Neural cell (in vitro differentiated cells): Measurements from ENCODE around the gene SEPTIN5. TPM values are rescaled to one million over a fixed set of nuclear protein-coding genes. Genes with fewer than 3 reads are reported as not detected.

Experiments
- H2AFZ ChIP-seq: fragments of 200-600, 300-800 bp; sonication (generic), shearing (Covaris generic); 2 replicates; pipeline ENCODE4 v1.6.0; 2014; ENCODE audit warnings: low read depth, mild to moderate bottlenecking, antibody characterized with exemption, low read length, moderate library complexity
- H3F3A ChIP-seq: fragments of 200-600 bp; shearing (Covaris generic); 2 replicates; pipeline ENCODE4 v1.6.1; 2016; ENCODE audit warnings: mild to moderate bottlenecking, moderate library complexity, mixed read lengths, antibody characterized with exemption, low read length; ENCODE audit not compliant: insufficient read depth, poor library complexity, severe bottlenecking
- H3K27ac ChIP-seq: fragments of 200-600, 300-800 bp; sonication (generic), shearing (Covaris generic); 2 replicates; pipeline ENCODE4 v1.5.1; 2014; ENCODE audit warnings: mild to moderate bottlenecking, low read length, moderate library complexity
- H3K27me3 ChIP-seq: fragments of 300-800, 200-600 bp; sonication (generic), shearing (Covaris generic); 2 replicates; pipeline ENCODE4 v1.6.0; 2014; ENCODE audit warnings: mild to moderate bottlenecking, low read depth, low read length, moderate library complexity; ENCODE audit not compliant: insufficient read depth
- H3K36me3 ChIP-seq: fragments of 300-800, 200-600 bp; sonication (generic), shearing (Covaris generic); 2 replicates; pipeline ENCODE4 v1.5.1; 2014; ENCODE audit warnings: mild to moderate bottlenecking, antibody characterized with exemption, low read length, moderate library complexity; ENCODE audit not compliant: insufficient read depth
- H3K4me2 ChIP-seq: fragments of 300-800, 200-600 bp; sonication (generic), shearing (Covaris generic); 2 replicates; pipeline ENCODE4 v1.6.0; 2014; ENCODE audit warnings: mild to moderate bottlenecking, low read length
- H3K4me3 ChIP-seq: fragments of 300-800, 200-600 bp; sonication (generic), shearing (Covaris generic); 2 replicates; pipeline ENCODE4 v1.5.1; 2014; ENCODE audit warnings: mild to moderate bottlenecking, low read length, moderate library complexity
- H3K79me2 ChIP-seq: fragments of 200-600 bp; shearing (Covaris generic); replicated peaks from 2 replicates; pipeline ENCODE4 v1.6.0; 2014; ENCODE audit warnings: mild to moderate bottlenecking, low read length, moderate library complexity; ENCODE audit not compliant: insufficient read depth
- H3K9ac ChIP-seq: fragments of 300-800, 200-600 bp; sonication (generic), shearing (Covaris generic); 2 replicates; pipeline ENCODE4 v1.6.1; 2016; ENCODE audit warnings: mild to moderate bottlenecking, low read length, mixed read lengths
- H3K9me2 ChIP-seq: fragments of 200-600 bp; shearing (Covaris generic); 2 replicates; pipeline ENCODE4 v1.6.1; 2016; ENCODE audit warnings: mild to moderate bottlenecking, low read length, mixed read lengths; ENCODE audit not compliant: insufficient read depth
- H3K9me3 ChIP-seq: fragments of 200-600, 300-800 bp; sonication (generic), shearing (Covaris generic); 2 replicates; pipeline ENCODE4 v1.6.1; 2016; ENCODE audit warnings: mild to moderate bottlenecking, mixed run types, low read length, moderate library complexity, mixed read lengths
- H4K20me1 ChIP-seq: fragments of 200-600 bp; shearing (Covaris generic); 2 replicates; pipeline ENCODE4 v1.6.1; 2016; ENCODE audit warnings: mild to moderate bottlenecking, mixed run types; ENCODE audit not compliant: insufficient read depth
- CTCF ChIP-seq: fragments of 450-650 bp; IDR thresholded peaks from 2 replicates; pipeline ENCODE4 v1.5.1; 2014; ENCODE audit warnings: antibody characterized with exemption, mild to moderate bottlenecking, moderate library complexity; ENCODE audit not compliant: poor library complexity, severe bottlenecking
- EP300 ChIP-seq: fragments of 450-650 bp; conservative IDR thresholded peaks from 2 replicates; pipeline ENCODE4 v1.6.1; 2014; ENCODE audit warnings: antibody characterized with exemption, mild to moderate bottlenecking, moderate library complexity; ENCODE audit not compliant: poor library complexity, severe bottlenecking
- EZH2 ChIP-seq: fragments of 200-600, 300-800 bp; shearing (Covaris generic), sonication (generic); IDR thresholded peaks from 2 replicates; pipeline ENCODE4 v1.6.1; 2014; ENCODE audit warnings: antibody characterized with exemption, low read length, borderline replicate concordance, mild to moderate bottlenecking; ENCODE audit not compliant: insufficient read depth, poor library complexity, severe bottlenecking
- POLR2AphosphoS5 ChIP-seq: IDR thresholded peaks from 2 replicates; pipeline ENCODE4 v1.6.1; 2012
- REST ChIP-seq: IDR thresholded peaks from 2 replicates; pipeline ENCODE4 v1.6.1; 2012; ENCODE audit warnings: borderline replicate concordance
- SMC3 ChIP-seq: fragments of 450-650 bp; conservative IDR thresholded peaks from 2 replicates; pipeline ENCODE4 v1.6.1; 2014; ENCODE audit warnings: antibody characterized with exemption, mild to moderate bottlenecking, moderate library complexity; ENCODE audit not compliant: poor library complexity
- TAF1 ChIP-seq: IDR thresholded peaks from 2 replicates; pipeline ENCODE4 v1.6.1; 2012; ENCODE audit warnings: low read depth
- polyA plus RNA-seq: library from polyadenylated mRNA; depleted of rRNA; stranded (reverse); fragments of >200 nt; gene quantifications from 2 replicates; pipeline ENCODE4 v1.2.3, GENCODE V29; 2014

The SEPTIN5 gene
- polyA plus RNA-seq, 1 donor from 2014 or later = 166 TPM

GRCh38 chr22:19680911-19681862 lies 33.1 kb upstream of the SEPTIN5 start (continued):
- TF ChIP-seq SMC3 (no peak), TAF1 (no peak), EZH2 (no peak), EP300 (no peak)

- Histone ChIP-seq H3K4me2 (no peak overlapping the region), H3K36me3 (no peaks in the 10 kb centered on the region), H3K27me3 (no peaks in the 10 kb centered on the region), H4K20me1 (no peaks in the 10 kb centered on the region), H3K9me3 (no peaks in the 10 kb centered on the region), H3K9ac (no peak overlapping the region), H2AFZ (no peak overlapping the region), H3F3A (no peaks in the 10 kb centered on the region), H3K79me2 (no peaks in the 10 kb centered on the region), H3K9me2 (no peaks in the 10 kb centered on the region), H3K4me3 (no peak overlapping the region), H3K27ac (no peak overlapping the region)
- TF ChIP-seq EZH2 (no peak), CTCF (no peak), POLR2AphosphoS5 (no peak), SMC3 (no peak), TAF1 (no peak), REST (no peak)
These were observed 32.4 kb upstream of the SEPTIN5 start for GRCh38 chr22:19681863-19682245.

GRCh38 chr22:19686946-19687345 lies 27.4 kb upstream of the SEPTIN5 start:
- H3K9me2 ChIP-seq = no peaks in the 10 kb centered on the region
- no peak overlapping the region for H3K27ac ChIP-seq
- H3F3A ChIP-seq = no peaks in the 10 kb centered on the region
- H3K9me3 ChIP-seq = no peaks in the 10 kb centered on the region
- no peak overlapping the region for H3K4me3 ChIP-seq
- no peak overlapping the region for H2AFZ ChIP-seq
- H3K36me3 ChIP-seq = no peaks in the 10 kb centered on the region
- H3K4me2 ChIP-seq = no peak overlapping the region
- no peaks in the 10 kb centered on the region for H3K79me2 ChIP-seq
- H3K9ac ChIP-seq = no peak overlapping the region
- no peaks in the 10 kb centered on the region for H3K27me3 ChIP-seq
- TF ChIP-seq CTCF = no peak
- H4K20me1 ChIP-seq = no peaks in the 10 kb centered on the region
